ENCODE measurements around the gene CACNA2D4. TPM values are rescaled to one million over a fixed set of nuclear protein-coding genes. Genes with fewer than 3 reads are reported as not detected.

Gene CACNA2D4
- total and polyA plus RNA-seq, 2 donors from 2014 or later = 2.5 to 7.3 TPM

GRCh38 chr12:1769809-1770494, 148.5 kb downstream of the CACNA2D4 start:
- Histone ChIP-seq H3K9me3 (ENCODE audit: control insufficient read depth in 2 of 3, insufficient read depth in 1 of 3, low read length in 3 of 3) (no peaks in the 10 kb centered on the region), H3K36me3 (ENCODE audit: control insufficient read depth in 2 of 3, insufficient read depth in 3 of 3, low read length in 3 of 3) (peaks cover 0 to 3% (median 0%) of the 10 kb centered on the region in 3 donors), H3K27ac (ENCODE audit: low read depth in 2 of 2, low read length in 2 of 2) (no peak overlapping the region), H3K4me3 (ENCODE audit: low read length in 3 of 3) (no peak overlapping the region), H3K9ac (ENCODE audit: low read length in 3 of 3) (no peak overlapping the region), H3K4me1 (ENCODE audit: control insufficient read depth in 2 of 3, insufficient read depth in 2 of 3, low read depth in 1 of 3, low read length in 3 of 3) (no peaks in the 10 kb centered on the region), H3K27me3 (ENCODE audit: control insufficient read depth, insufficient read depth, low read length) (no peaks in the 10 kb centered on the region)
- intact Hi-C loops (cut with DNase I) = no loop called here
- FAIRE-seq = no peak
- TF ChIP-seq, protein P1, sequence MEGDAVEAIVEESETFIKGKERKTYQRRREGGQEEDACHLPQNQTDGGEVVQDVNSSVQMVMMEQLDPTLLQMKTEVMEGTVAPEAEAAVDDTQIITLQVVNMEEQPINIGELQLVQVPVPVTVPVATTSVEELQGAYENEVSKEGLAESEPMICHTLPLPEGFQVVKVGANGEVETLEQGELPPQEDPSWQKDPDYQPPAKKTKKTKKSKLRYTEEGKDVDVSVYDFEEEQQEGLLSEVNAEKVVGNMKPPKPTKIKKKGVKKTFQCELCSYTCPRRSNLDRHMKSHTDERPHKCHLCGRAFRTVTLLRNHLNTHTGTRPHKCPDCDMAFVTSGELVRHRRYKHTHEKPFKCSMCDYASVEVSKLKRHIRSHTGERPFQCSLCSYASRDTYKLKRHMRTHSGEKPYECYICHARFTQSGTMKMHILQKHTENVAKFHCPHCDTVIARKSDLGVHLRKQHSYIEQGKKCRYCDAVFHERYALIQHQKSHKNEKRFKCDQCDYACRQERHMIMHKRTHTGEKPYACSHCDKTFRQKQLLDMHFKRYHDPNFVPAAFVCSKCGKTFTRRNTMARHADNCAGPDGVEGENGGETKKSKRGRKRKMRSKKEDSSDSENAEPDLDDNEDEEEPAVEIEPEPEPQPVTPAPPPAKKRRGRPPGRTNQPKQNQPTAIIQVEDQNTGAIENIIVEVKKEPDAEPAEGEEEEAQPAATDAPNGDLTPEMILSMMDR (IDR thresholded peaks at IDR 0.05; ENCODE audit: borderline replicate concordance, extremely low read depth, insufficient read depth) = no peak
- no peak for DNase-seq

GRCh38 chr12:1768615-1769014, 149.8 kb downstream of the CACNA2D4 start:
- H3K27me3 ChIP-seq (ENCODE audit: control insufficient read depth, insufficient read depth, low read length) = no peaks in the 10 kb centered on the region
- peaks cover 0 to 1% (median 0%) of the 10 kb centered on the region in 3 donors for H3K36me3 ChIP-seq (ENCODE audit: control insufficient read depth in 2 of 3, insufficient read depth in 3 of 3, low read length in 3 of 3)
- H3K4me1 ChIP-seq (ENCODE audit: control insufficient read depth in 2 of 3, insufficient read depth in 2 of 3, low read depth in 1 of 3, low read length in 3 of 3) = no peaks in the 10 kb centered on the region
- no peak overlapping the region for H3K9ac ChIP-seq (ENCODE audit: low read length in 3 of 3)
- intact Hi-C loops (cut with DNase I) = no loop called here
- H3K4me3 ChIP-seq (ENCODE audit: low read length in 3 of 3) = no peak overlapping the region
- DNase-seq = no peak
- no peak overlapping the region for H3K27ac ChIP-seq (ENCODE audit: low read depth in 2 of 2, low read length in 2 of 2)
- no peaks in the 10 kb centered on the region for H3K9me3 ChIP-seq (ENCODE audit: control insufficient read depth in 2 of 3, insufficient read depth in 1 of 3, low read length in 3 of 3)
- FAIRE-seq = no peak
- TF ChIP-seq, protein P1 (IDR thresholded peaks at IDR 0.05; ENCODE audit: borderline replicate concordance, extremely low read depth, insufficient read depth) = no peak

DNA sequence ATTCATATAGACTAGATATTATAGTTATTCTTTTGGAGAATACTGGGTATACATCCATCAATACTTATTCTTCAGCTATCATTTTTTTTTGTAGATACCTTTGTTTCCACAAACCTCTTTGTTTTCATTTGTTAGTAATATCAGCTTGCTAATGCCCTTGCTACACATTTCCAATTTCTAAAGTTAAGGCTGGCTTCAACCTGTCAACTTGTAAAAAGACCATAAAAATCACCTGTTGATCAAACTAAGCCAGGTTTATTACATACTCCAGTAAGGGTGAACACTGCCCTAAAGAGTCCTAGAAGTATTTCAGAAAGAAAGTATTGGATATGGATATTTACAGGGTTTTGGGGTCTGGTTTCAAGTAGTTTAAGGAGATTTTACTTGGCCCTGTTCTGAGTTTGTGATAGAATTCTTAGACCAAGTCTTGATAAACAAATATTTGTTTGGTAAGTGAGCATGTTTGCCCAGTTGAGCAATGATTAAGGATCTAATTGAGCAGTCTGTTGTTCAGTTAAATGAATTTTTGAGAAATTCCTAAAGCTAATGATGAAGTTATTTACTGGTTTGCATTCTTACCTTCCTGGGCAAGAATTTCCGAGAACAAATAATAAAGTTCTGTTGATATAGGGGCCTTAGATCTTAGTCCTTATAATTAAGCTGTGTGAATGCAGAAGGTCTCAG, 150.9 kb downstream of the CACNA2D4 start:
- Histone ChIP-seq H3K36me3 (ENCODE audit: control insufficient read depth in 2 of 3, insufficient read depth in 3 of 3, low read length in 3 of 3) (no peaks in the 10 kb centered on the region), H3K9me3 (ENCODE audit: control insufficient read depth in 2 of 3, insufficient read depth in 1 of 3, low read length in 3 of 3) (no peaks in the 10 kb centered on the region), H3K27me3 (ENCODE audit: control insufficient read depth, insufficient read depth, low read length) (no peaks in the 10 kb centered on the region), H3K4me3 (ENCODE audit: low read length in 3 of 3) (no peak overlapping the region), H3K4me1 (ENCODE audit: control insufficient read depth in 2 of 3, insufficient read depth in 2 of 3, low read depth in 1 of 3, low read length in 3 of 3) (no peaks in the 10 kb centered on the region), H3K27ac (ENCODE audit: low read depth in 2 of 2, low read length in 2 of 2) (no peak overlapping the region), H3K9ac (ENCODE audit: low read length in 3 of 3) (no peak overlapping the region)
- TF ChIP-seq, protein P1 (IDR thresholded peaks at IDR 0.05; ENCODE audit: borderline replicate concordance, extremely low read depth, insufficient read depth) = no peak
- no peak for FAIRE-seq
- intact Hi-C loops (cut with DNase I) = no loop called here
- no peak for DNase-seq
